Lower leg skin (tissue), 3 donors: Measurements from ENCODE around the gene PRSS12.

ENCODE experiments used
- POLR2A ChIP-seq, 2 donors: fragments of 450-650 bp; IDR thresholded peaks; one replicate each; pipeline ENCODE4 v1.6.1; 2016 to 2017; ENCODE audit warnings: antibody characterized with exemption in 2 of 2, mild to moderate bottlenecking in 1 of 2, moderate library complexity in 1 of 2
- TF ChIP-seq, protein P1 (sequence below), 3 donors: fragments of 450-650 bp; IDR thresholded peaks; one replicate each; pipeline ENCODE4 v1.5.1; 2016; ENCODE audit warnings: antibody characterized with exemption in 3 of 3, mild to moderate bottlenecking in 3 of 3, moderate library complexity in 2 of 3

GRCh38 chr4:118279328-118279727, 73.5 kb downstream of the PRSS12 start:
- no peak for TF ChIP-seq POLR2A (IDR thresholded peaks at IDR 0.05)
- TF ChIP-seq, protein P1, sequence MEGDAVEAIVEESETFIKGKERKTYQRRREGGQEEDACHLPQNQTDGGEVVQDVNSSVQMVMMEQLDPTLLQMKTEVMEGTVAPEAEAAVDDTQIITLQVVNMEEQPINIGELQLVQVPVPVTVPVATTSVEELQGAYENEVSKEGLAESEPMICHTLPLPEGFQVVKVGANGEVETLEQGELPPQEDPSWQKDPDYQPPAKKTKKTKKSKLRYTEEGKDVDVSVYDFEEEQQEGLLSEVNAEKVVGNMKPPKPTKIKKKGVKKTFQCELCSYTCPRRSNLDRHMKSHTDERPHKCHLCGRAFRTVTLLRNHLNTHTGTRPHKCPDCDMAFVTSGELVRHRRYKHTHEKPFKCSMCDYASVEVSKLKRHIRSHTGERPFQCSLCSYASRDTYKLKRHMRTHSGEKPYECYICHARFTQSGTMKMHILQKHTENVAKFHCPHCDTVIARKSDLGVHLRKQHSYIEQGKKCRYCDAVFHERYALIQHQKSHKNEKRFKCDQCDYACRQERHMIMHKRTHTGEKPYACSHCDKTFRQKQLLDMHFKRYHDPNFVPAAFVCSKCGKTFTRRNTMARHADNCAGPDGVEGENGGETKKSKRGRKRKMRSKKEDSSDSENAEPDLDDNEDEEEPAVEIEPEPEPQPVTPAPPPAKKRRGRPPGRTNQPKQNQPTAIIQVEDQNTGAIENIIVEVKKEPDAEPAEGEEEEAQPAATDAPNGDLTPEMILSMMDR (IDR thresholded peaks at IDR 0.05): no peak
